ENCODE results near the gene IFNA16.
"Not testable (repeated sequence)": the region's sequence is repeated elsewhere in the genome, so short reads cannot be mapped to it uniquely, and the experiment has no call there.

IFNA16 gene

GRCh38 chr9:21194867-21195776, 22.0 kb downstream of the IFNA16 start:
- not testable (repeated sequence) for DNase-seq

- DNase-seq = not testable (repeated sequence)
Observed at GRCh38 chr9:21187487-21187886, 29.6 kb downstream of the IFNA16 start, which contains the start of gene IFNA4. IFNA4 (minus strand) TSS chr9:21187587; CDS start chr9:21187531, 56 bp downstream.

GRCh38 chr9:21182810-21183736, 34.0 kb downstream of the IFNA16 start:
- DNase-seq = not testable (repeated sequence)

DNA sequence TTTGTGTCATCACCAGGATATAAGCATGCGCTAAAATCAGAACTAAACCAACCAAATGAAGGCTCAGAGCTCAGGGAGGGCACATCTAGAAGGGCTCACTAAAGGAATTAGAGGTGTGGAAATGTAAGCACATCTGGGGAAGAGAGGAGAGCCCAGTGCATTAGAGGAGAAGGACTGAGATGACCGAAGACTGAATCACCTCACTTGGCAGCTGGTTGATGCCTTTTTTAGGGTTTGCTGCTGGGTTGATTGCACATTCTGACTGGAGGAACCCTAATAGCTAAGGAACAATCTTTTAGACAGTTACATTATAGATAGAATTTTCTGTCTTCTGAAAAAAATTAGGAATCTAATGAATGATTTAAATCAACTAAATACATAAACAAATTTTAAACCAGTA, 42.4 kb downstream of the IFNA16 start:
- DNase-seq = no peak

- no peak for DNase-seq
Observed at GRCh38 chr9:21172156-21172555, 45.0 kb downstream of the IFNA16 start.

GRCh38 chr9:21171351-21171750, 45.8 kb downstream of the IFNA16 start:
- no peak for DNase-seq

DNA sequence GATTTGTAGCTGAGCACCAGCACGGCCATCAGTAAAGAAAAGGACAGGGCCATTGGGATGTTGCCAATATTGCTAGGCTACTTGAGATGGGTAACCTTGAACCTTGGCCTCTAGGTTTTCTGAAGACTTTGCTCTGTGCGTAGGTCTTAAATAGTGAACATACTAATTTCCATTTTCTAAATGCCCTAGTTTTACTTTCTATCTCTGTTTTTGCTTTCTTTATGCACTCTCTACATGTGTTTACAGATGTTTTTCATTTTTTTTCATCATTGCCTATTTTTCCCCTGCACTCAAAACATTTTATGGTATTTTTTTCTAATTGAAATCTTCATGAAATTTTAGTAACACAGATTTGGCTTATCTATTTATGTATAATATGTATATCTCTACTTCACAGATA, 50.6 kb downstream of the IFNA16 start, which contains the start of gene IFNA21:
Gene IFNA21, minus strand, starts transcription at position 101 of the 400 bp plus-strand sequence. Its CDS starts 48 bp downstream, at position 53.
- DNase-seq = not testable (repeated sequence)

Measured in cerebellar nuclear complex (tissue), 1 donor.